ENCODE results near the gene ATP10A. TPM values are rescaled to one million over a fixed set of nuclear protein-coding genes. Genes with fewer than 3 reads are reported as not detected.

ATP10A gene
- polyA plus RNA-seq, 3 donors: 0.71 to 3.9 (median 0.92) TPM

GRCh38 chr15:25877681-25878080 is 14.6 kb upstream of the ATP10A start:
- Histone ChIP-seq H2AFZ (ENCODE audit: insufficient read depth, low read depth, low read length, poor library complexity, severe bottlenecking) (no peak overlapping the region), H3K27me3 (ENCODE audit: control insufficient read depth in 2 of 2, insufficient read depth in 2 of 2, low read length in 2 of 2) (no peaks in the 10 kb centered on the region), H3K4me2 (replicated peaks; ENCODE audit: extremely low read depth, low read length, poor library complexity, severe bottlenecking) (no peak overlapping the region), H3K27ac (ENCODE audit: low read depth in 1 of 2, low read length in 2 of 2) (no peak overlapping the region), H3K9ac (ENCODE audit: insufficient read depth, low read length, poor library complexity, severe bottlenecking) (no peak overlapping the region), H3K9me3 (replicated peaks in 1 of 2; ENCODE audit: control insufficient read depth in 1 of 2, insufficient read depth in 1 of 2, low read length in 2 of 2) (no peaks in the 10 kb centered on the region), H3K4me1 (ENCODE audit: control insufficient read depth in 1 of 2, insufficient read depth in 2 of 2, low read length in 2 of 2) (no peaks in the 10 kb centered on the region), H3K79me2 (ENCODE audit: insufficient read depth, low read length) (no peaks in the 10 kb centered on the region), H3K36me3 (replicated peaks in 1 of 2; ENCODE audit: control insufficient read depth in 1 of 2, insufficient read depth in 2 of 2, low read length in 2 of 2) (no peaks in the 10 kb centered on the region), H4K20me1 (ENCODE audit: insufficient read depth, low read length) (no peaks in the 10 kb centered on the region), H3K4me3 (replicated peaks in 1 of 3; ENCODE audit: low read depth in 2 of 3, low read length in 3 of 3) (no peak overlapping the region)
- TF ChIP-seq CTCF (IDR thresholded peaks at IDR 0.05): no peak
- Mint-ChIP-seq H3K4me1 (no peaks in the 10 kb centered on the region), H3K27ac (no peak overlapping the region), H3K4me3 (no peak overlapping the region), H3K36me3 (no peaks in the 10 kb centered on the region), H3K27me3 (ENCODE audit: low read depth in 3 of 3) (peaks cover 0 to 1% (median under 1%) of the 10 kb centered on the region in 3 donors), H3K9me3 (peaks cover 0 to under 1% (median 0%) of the 10 kb centered on the region in 7 donors)
- 64% methylated on average over 2 of the region's 7 CpGs for WGBS (ENCODE audit: insufficient coverage)
- no peak for DNase-seq
- intact Hi-C loops (cut with micrococcal nuclease): no loop called here

DNA sequence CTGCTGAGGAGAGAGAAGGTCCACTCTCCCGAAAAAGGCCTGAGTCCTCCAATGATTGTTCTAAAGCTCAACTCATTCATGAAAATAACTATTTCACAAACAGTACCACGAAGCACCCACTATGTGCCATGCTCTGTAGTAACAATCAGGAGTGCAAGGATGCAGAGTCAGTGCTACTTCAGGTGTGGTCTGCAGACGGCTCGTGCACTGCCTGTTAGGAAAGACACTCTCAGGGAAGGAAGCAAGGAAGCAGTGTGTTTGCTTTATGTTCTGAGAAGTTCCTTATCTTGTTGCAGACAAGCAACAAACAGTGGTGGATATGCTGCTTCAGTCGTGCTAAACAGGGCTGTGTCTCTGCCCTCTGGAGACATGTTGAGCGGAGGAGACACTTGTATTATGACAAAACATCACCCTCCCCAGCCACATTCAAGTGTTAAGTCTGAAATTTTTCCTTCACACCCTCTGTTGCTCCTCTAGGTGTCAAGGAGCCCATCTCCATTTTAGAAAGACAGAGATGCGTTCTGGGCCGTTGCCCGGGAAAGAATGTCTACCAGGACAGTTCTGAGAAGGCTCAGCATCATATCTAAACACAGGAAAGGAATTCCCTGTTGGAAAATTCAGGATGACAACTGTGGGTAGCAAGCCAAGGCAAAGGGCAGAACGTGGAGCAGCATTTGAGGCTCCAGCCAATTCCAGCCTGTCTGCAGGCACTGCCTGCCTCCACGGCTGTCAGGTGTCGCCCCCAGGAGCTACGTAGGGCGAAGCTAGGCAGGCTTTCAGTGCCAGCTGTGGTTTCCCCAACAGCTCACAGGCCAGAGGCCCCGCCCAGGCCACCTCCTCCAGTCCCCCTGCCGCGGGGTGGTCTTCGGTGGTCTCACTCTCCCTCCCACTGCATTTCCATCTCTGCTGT is 13.4 kb upstream of the ATP10A start:
- Mint-ChIP-seq H3K9me3 (no peaks in the 10 kb centered on the region), H3K27me3 (ENCODE audit: low read depth in 3 of 3) (peaks cover 0 to 1% (median 0%) of the 10 kb centered on the region in 3 donors), H3K27ac (peak overlapping the region in 1 of 7 donors; percentile 73), H3K4me3 (no peak overlapping the region), H3K36me3 (no peaks in the 10 kb centered on the region), H3K4me1 (no peaks in the 10 kb centered on the region)
- Histone ChIP-seq H2AFZ (ENCODE audit: insufficient read depth, low read depth, low read length, poor library complexity, severe bottlenecking) (peak overlapping the region; percentile 27), H3K9ac (ENCODE audit: insufficient read depth, low read length, poor library complexity, severe bottlenecking) (no peak overlapping the region), H3K4me2 (replicated peaks; ENCODE audit: extremely low read depth, low read length, poor library complexity, severe bottlenecking) (no peak overlapping the region), H3K79me2 (ENCODE audit: insufficient read depth, low read length) (no peaks in the 10 kb centered on the region), H3K27me3 (ENCODE audit: control insufficient read depth in 2 of 2, insufficient read depth in 2 of 2, low read length in 2 of 2) (no peaks in the 10 kb centered on the region), H3K4me3 (replicated peaks in 1 of 3; ENCODE audit: low read depth in 2 of 3, low read length in 3 of 3) (no peak overlapping the region), H3K9me3 (replicated peaks in 1 of 2; ENCODE audit: control insufficient read depth in 1 of 2, insufficient read depth in 1 of 2, low read length in 2 of 2) (no peaks in the 10 kb centered on the region), H3K27ac (ENCODE audit: low read depth in 1 of 2, low read length in 2 of 2) (no peak overlapping the region), H4K20me1 (ENCODE audit: insufficient read depth, low read length) (no peaks in the 10 kb centered on the region), H3K4me1 (ENCODE audit: control insufficient read depth in 1 of 2, insufficient read depth in 2 of 2, low read length in 2 of 2) (no peaks in the 10 kb centered on the region), H3K36me3 (replicated peaks in 1 of 2; ENCODE audit: control insufficient read depth in 1 of 2, insufficient read depth in 2 of 2, low read length in 2 of 2) (no peaks in the 10 kb centered on the region)
- intact Hi-C loops (cut with micrococcal nuclease): no loop called here
- WGBS (ENCODE audit: insufficient coverage): 82% methylated on average over 15 of the region's 18 CpGs
- DNase-seq: no peak
- TF ChIP-seq CTCF (IDR thresholded peaks at IDR 0.05): no peak

All from CD14-positive monocyte (primary cell).